Non-pigmented ciliary epithelial cell (primary cell): ENCODE results near the gene TBC1D22A.

ENCODE experiments used
- DNase-seq: peaks from one replicate; pipeline ENCODE4 v3.0.0-alpha.2; 2010; ENCODE audit warnings: low read depth

TBC1D22A gene

GRCh38 chr22:46995501-46996360, 233.3 kb downstream of the TBC1D22A start:
- no peak for DNase-seq

DNA sequence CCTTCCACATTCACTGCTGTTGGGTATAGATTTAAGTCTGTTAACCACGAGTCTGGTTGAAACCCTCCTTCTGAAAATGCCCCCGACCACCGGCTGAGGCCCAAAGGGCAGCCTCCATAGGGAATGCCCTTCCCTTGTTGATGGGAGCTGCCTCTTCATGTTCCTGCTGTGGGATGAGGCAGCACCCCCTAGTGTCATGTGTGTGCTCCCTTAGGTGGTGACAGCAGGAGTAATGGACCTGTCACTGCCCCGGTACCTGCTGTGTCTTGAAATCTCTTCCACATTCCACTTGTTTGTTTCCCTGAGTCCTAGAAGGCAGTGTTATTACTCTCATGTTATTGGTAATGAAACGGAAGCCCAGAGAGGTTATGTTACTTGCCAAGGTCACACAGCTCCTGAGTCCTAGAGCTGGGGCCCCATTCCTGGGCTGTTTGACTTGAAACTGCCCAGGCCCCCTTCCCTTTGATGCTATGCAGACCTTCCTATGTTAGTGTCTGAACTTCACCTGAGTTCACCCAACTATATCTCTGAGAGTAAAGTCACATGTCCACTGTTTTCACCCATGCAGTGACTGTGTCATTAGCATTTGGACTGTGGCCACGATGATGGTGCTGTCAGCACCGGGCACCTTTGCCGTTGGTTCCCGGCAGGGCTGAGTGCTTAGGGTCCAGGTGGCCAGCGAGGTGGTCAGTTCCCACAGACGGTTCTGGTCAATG, 234.3 kb downstream of the TBC1D22A start:
- no peak for DNase-seq

GRCh38 chr22:46997311-46997970, 235.0 kb downstream of the TBC1D22A start:
- no peak for DNase-seq

GRCh38 chr22:46998331-46998730, 235.9 kb downstream of the TBC1D22A start:
- DNase-seq: no peak

GRCh38 chr22:47000256-47000655, 237.8 kb downstream of the TBC1D22A start:
- no peak for DNase-seq

DNA sequence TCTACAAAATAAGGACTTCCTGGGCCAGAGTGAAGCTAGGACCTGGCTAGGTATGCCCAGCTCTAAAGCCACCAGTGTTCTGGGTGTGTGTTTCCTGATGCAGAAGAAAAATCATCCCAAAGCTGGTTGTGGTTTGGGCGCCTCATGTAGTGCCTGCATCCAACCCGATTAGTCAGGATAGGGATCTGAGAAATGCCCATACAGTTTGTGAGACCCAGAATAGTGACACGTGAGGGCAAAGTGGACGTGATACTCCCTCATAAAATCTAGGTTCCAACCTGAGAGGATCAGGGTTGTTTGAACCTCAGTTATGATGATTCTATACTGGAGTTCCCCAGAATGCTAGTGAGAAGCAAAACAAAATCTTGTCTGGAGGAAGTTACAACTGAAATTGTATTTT, 238.4 kb downstream of the TBC1D22A start:
- DNase-seq: no peak

- DNase-seq: no peak
Observed at GRCh38 chr22:47001288-47001687, 238.8 kb downstream of the TBC1D22A start.

GRCh38 chr22:47002692-47003091, 240.2 kb downstream of the TBC1D22A start:
- no peak for DNase-seq

DNA sequence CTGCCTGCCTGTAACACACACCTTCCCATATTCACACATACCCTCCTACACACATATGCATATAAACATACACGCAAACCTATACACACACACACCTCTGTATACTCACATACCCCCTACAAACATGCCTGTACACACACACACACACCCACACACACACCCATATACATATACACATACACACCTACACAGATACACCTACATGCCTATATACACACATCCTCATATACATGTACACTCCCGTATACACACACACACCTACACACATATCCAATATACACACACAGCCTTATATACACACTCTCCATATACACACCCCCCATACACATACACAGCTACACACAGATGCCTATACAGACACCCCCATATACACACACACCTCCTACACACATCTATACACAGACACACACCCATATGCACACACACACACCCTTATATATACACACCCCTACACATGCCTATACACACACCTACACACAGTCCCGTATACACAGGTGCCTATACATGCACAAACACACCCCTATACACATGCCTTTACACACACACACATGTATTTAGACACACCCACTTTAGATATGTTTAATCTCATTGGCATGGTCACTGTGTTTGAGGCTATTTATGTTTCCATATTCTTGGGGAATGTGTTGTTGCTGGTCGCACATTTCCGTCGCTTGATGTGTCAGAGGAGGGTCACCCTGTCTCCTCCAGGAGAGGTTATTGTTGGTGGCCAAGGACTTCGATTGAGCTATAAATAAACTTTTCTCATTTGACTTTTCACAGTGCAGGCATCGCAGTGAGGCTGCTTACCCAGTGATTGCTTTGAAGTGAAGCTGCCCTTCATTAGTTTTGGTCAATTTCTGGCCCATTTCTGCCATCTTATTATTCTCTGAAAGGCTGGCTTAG, 243.3 kb downstream of the TBC1D22A start:
- no peak for DNase-seq

- DNase-seq: no peak
Observed at GRCh38 chr22:47006433-47006832, 244.0 kb downstream of the TBC1D22A start.

DNA sequence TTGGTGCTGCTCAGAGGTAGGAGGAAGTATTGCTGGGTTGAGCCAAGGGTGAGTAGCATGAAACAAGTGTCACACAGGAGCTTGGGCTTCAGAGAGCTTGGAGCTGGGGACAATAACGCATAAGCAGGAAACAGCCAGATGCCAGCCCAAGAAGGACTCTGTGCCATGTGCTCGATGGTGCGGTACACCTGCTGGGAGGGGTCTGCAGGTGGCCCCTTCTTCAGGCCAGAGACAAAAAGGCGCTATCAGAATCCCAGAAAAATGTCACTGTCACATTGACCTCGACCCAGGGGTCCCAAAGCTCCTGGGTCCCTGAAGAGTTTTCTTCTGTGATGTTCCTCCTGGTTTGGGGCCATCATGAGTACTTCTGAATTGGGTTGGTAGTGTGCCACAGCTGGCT, 244.4 kb downstream of the TBC1D22A start:
- no peak for DNase-seq

- no peak for DNase-seq
Observed at GRCh38 chr22:47007496-47007895, 245.0 kb downstream of the TBC1D22A start.

GRCh38 chr22:47008208-47008885, 245.9 kb downstream of the TBC1D22A start:
- no peak for DNase-seq

- DNase-seq: no peak
Observed at GRCh38 chr22:47009304-47010101, 247.1 kb downstream of the TBC1D22A start.

GRCh38 chr22:47010211-47010610, 247.8 kb downstream of the TBC1D22A start:
- DNase-seq: no peak

GRCh38 chr22:47011131-47011858, 248.8 kb downstream of the TBC1D22A start:
- no peak for DNase-seq

DNA sequence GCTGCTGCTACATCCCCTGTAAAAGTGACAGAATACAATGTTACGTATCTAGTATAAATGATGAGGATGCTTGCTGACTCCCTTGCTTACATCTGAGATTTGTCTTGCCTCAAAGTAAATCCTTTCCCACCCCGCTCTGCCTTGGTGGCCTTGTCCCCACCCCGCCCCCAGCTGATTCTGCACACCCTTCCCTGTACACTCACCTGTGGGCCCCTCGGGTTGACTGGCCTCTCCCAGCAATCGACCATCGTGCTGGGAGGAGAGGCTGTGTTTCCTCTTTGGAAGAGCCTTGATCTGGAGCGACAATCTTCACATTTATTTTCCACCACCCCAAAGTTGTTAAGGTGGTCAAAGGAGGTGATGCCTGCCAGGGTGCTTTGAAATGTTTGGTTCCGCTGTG, 249.4 kb downstream of the TBC1D22A start:
- DNase-seq: no peak

- no peak for DNase-seq
Observed at GRCh38 chr22:47012589-47013370, 250.3 kb downstream of the TBC1D22A start.
